GM10847 (cell line): ENCODE results near the gene PROCA1.

Experiments used
- POLR2A ChIP-seq: IDR thresholded peaks from 2 replicates; pipeline ENCODE4 v1.6.1; 2011; ENCODE audit not compliant: insufficient read length; ENCODE audit errors: extremely low read depth

PROCA1 gene, protein sequence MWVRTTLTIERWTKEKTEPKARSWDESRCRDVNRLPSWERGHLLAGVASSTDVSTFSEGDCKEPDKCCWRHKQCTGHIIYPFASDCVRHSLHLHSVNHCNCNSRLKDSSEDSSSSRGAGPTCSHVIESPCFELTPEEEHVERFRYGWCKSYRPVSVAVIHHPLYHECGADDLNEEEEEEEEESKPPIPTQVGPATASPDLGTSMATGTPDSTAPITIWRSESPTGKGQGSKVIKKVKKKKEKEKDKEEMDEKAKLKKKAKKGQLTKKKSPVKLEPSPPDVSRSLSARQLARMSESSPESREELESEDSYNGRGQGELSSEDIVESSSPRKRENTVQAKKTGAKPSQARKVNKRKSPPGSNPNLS

DNA sequence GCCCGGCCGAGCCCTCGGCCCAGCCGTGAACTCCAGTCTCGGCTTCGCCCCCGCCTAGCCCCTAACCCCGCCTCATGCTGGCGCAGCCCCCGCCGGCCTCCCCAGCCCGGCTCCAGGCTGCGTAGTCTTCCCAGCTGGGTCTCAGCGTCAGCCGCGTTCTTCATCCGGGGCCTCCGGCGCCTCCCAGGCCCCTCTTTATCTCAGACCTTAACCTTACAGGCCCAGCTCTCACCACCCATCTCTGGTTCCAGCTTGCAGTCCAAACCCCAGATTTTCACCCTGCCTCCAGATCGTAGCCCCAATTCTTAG lies at the start of gene PROCA1:
Gene PROCA1, minus strand, starts transcription at position 166 of the 309 bp plus-strand sequence. CDS start 228 bp downstream, outside the sequence.
- no peak for TF ChIP-seq POLR2A

DNA sequence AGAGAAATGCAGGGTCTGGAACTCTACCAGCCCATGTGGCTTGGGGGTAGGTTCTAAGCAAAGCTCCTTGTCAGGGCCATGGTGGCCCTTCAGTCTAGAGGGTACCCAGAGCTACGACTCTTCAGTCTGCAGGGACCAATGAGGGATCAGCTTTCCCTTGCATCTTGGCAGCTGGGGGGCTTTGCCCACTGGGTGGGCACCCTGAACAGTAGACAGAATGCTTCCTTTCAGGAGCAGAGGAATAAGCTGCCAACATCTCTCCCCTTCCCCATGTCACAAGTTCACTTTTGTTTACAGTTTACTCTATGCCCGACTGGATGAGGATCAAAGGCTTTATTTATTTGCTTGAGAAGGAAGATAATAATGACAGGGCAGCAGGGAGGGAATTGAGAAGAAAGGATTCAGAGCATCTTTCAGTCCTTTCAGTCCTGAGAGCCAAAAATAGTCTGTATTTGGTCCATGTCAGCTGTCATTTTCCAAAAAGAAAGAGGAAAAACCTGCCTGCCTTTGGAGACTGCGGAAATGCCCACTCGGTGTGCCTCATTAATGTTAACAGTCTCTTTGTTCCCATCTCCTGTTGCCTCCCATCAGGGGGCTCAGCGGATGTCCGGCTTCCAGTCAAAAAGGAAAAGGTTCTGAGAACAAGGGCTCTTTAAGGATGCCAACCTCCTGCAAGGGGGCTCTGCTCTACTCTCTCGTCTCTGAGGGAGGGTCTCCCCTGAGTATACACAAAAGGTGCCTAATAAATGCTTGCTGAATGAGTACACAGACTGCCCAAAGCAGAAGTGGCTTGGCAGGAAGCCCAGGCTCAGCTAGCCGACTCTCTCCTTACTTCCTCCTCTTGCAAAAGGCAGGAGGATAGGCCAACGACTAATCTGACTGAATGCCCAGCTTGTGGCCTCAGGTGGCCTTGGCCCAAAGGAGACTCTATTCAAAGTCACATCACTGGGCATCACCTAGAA lies 49.2 kb upstream of the PROCA1 start:
- TF ChIP-seq POLR2A, result no peak

DNA sequence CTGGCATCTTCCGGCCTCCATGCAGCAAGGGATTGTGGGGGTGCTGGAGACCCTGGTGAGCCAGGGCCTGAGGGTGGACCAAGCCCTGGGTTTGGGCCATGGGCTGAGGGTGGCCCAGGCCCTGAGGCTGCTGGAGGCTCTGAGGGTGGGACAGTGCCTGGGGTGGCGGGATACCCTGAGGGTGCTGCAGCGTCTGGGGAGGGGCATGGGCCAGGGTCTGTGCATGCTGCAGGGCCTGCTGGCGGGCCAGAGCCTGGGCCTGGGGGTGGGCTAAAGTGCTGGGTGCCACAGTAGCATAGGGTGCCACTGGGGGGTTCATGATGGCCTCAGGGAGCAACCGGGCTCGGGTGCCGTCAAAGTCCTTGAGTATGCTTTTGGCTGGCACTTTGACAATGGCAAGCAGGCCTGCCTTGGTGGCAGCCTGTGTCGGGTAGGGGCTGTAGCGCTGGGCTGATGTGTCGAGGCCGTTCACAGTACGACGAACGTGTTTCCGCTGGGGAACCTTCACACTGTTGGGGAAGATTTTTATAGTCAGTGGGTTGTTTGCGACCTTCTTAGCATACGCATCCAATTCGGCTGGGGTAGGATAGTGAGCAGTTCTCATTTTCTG lies 47.7 kb upstream of the PROCA1 start:
- no peak for TF ChIP-seq POLR2A

DNA sequence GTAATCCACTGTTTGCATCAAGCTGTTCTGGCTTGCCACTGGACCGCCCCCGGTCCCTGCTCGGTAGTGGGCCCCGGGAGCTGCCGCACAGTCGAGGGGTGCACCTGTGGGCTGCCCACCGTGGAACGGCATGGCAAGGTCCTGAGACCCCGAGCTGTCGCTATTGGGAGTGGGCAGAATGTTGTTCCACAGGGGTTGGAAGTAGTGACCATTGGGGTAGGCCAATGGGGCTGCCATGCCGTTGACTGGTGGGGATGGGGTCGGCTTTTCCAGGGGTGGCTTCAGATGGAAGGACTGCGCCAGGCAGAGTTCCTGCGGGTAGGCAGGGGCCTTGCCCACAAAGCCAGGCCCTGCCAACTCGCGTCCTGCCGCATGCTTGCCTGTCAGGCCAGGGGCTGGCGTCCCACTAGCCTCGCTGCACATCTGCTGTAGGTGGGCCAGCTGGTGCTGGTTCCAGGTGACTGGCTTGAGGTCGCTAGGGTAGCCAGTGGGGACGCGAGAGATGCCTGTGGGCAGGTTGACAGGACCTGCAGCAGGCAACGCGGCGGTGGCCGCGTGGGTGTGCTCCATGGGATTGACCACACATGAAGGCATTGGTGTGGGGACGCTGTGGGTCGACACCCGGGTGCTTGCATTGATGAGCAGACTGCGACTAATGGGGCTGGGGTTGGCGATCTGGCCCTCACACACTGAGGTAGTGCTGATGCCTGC lies 46.9 kb upstream of the PROCA1 start:
- no peak for TF ChIP-seq POLR2A

DNA sequence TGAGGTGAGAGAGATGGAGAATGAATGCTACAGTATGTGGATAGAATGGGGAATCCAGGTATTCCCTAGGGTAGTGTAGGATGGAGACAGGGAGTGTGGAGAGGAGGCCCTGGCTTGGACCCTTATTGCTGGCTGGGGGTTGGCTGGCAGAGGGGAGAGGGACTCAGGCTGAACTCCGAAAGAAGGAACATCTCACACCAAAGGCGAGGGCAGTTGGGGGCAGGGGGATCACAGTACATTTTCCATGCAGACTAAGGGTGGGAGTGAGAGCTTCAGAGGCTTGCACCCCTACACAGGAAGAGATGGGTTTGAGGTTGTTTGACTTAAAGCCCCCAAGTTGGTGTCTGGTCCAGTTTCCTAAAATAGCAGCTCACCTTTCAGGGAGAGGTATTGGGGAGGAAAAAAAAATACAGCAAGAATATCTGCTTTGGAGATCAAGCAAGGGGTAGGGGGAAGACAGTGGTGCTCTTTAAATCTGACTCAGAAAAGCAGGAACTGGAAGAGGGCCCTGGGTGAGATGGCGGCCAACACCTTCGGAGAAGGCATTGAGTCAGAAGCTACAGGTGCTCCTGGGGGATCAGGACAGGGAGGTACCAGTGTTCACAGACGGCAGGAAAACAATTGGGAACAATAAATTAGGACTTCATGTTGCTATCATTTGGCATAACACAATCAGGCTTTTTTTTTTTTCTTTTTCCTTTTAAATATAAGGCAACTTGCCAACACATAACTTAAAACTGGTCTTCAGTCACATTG lies 44.5 kb upstream of the PROCA1 start:
- no peak for TF ChIP-seq POLR2A

DNA sequence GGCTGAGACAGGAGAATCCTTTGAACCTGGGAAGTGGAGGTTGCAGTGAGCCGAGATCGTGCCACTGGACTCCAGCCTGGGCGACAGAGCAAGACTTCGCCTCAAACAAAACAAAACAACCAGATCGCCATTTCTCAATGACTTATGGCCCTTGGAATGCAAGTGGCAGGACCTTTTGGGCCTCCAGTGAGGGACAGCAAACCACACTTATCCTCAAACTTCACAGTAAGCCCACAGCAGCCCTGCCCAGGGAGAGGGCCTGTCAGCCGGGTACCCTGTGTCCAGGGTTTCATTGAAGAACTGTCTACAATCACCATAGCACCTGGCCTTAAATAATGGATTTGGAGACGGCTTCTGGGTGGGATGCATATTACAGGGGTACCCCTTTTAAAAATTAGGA lies 43.8 kb upstream of the PROCA1 start:
- TF ChIP-seq POLR2A, result no peak

DNA sequence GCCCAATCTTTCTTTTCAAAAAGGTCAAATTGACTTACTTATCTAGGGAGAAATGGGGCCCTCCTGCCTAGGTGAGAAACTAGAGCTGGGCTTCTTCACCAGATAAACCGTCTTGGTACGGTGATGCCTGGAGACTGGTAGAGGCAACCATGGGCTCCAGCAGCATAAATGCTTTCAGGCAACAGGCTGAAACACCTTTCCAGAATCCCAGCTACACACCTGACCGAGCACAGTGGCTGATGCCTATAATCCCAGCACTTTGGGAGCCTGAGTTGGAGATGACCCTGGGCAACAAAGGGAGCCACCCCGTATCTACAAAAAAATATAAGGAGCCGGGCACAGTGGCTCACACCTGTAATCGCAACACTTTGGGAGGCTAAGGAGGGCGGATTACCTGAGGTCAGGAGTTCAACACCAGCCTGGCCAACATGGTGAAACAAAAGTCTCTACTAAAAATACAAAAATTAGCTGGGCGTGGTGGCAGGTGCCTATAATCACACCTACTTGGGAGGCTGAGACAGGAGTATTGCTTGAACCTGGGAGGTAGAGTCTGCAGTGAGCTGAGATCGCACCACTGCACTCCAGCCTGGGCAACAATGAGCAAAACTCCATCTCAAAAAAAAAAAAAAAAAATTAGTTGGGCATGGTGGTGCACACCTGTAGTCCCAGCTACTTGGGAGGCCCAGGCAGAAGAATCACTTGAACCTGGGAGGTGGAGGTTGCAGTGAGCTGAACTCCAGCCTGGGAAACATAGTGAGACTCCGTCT lies 40.1 kb upstream of the PROCA1 start:
- no peak for TF ChIP-seq POLR2A

DNA sequence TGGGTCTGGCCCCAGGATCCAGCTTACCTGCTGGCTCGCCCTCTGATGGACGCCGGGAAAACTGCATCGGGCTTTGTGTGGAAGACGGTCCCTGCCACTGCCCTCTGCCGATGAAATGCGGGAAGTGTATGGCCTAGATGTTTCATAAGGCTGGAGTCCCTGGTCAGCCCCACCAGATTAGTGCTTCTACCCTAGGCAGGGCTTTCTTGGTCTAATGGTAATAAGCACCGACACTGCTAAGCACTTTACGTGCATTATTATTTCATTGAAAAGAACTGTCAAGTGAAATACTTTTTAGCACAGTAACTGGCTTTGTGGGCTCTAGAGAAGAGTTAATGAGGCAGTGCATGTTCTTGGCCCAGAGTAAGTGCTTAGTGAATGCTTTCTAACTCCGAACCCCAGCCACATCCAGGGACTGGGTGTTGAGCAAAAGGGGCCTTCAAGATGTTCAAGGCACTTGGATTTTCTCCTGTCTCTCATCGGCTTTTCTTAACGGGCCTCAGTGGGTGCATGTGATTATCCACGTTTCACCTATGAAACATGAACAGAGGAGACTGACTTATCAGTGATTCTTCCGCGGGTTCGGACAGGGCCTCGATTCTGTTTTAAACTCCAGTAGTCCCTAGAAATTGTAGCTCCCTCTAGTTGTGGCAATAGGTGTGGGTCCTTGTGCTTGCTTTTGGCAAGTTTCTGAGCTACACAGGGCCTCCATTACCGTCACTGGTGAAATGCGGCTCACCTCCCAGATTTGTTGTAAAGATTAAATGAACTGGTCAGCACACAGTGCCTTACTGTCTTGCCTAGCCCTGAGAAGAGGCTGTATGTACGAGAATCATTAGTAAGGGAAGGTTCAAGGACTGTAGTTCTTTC lies 38.7 kb upstream of the PROCA1 start:
- TF ChIP-seq POLR2A, result no peak

DNA sequence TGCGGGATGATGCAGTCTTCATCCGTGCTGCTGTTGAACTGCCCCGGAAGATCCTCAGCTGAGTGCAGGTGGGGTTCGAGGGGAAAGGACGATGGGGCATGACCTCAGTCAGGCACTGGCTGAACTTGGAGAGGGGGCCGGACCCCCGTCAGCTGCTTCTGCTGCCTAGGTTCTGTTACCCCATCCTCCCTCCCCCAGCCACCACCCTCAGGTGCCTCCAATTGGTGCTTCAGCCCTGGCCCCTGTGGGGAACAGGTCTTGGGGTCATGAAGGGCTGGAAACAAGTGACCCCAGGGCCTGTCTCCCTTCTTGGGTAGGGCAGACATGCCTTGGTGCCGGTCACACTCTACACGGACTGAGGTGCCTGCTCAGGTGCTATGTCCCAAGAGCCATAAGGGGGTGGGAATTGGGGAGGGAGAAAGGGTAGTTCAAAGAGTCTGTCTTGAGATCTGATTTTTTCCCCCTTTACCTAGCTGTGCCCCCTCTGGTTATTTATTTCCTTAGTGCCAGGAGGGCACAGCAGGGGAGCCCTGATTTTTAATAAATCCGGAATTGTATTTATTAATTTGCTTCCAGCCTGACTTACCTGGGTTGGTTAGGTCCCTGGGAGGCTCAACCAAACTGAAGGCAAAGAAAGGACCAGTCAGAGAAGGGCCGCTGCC lies 38.0 kb upstream of the PROCA1 start:
- TF ChIP-seq POLR2A, result no peak

DNA sequence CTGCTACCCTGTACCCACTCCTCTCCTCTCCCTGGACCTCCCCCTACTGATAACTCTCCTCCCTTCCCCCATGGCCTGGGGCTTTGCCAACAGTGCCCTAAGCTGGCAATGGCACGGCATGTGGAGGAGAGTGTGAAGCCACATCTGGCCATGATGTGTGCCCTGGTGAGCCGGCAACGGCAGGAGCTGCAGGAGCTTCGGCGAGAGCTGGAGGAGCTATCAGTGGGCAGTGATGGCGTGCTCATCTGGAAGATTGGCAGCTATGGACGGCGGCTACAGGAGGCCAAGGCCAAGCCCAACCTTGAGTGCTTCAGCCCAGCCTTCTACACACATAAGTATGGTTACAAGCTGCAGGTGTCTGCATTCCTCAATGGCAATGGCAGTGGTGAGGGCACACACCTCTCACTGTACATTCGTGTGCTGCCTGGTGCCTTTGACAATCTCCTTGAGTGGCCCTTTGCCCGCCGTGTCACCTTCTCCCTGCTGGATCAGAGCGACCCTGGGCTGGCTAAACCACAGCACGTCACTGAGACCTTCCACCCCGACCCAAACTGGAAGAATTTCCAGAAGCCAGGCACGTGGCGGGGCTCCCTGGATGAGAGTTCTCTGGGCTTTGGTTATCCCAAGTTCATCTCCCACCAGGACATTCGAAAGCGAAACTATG lies 37.3 kb upstream of the PROCA1 start:
- TF ChIP-seq POLR2A, result no peak

DNA sequence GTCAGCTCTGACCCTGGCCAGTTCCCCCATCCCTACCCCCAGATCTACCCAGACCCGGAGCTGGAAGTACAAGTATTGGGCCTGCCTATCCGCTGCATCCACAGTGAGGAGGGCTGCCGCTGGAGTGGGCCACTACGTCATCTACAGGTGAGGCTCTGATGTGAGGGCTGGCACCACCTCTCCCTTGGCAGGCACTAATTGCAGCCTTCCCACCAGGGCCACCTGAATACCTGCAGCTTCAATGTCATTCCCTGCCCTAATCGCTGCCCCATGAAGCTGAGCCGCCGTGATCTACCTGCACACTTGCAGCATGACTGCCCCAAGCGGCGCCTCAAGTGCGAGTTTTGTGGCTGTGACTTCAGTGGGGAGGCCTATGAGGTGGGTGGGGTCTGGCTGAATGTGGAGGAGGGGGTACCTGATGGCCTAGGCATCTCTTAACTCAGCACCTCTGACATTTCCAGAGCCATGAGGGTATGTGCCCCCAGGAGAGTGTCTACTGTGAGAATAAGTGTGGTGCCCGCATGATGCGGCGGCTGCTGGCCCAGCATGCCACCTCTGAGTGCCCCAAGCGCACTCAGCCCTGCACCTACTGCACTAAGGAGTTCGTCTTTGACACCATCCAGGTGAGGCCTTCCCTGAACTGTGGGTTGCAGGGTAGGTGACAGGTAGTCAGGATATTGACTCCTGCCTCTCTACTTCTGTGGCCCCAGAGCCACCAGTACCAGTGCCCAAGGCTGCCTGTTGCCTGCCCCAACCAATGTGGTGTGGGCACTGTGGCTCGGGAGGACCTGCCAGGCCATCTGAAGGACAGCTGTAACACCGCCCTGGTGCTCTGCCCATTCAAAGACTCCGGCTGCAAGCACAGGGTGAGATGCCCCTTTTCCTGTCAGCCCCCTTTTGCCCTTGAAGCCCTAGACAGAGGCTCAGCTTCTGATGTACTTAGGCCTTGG lies 36.4 kb upstream of the PROCA1 start:
- no peak for TF ChIP-seq POLR2A
